Measurements from ENCODE around the gene RFC4. TPM values are rescaled to one million over a fixed set of nuclear protein-coding genes. Genes with fewer than 3 reads are reported as not detected.
"Not testable (repeated sequence)": the region's sequence is repeated elsewhere in the genome, so short reads cannot be mapped to it uniquely, and the experiment has no call there.

The RFC4 gene
- total RNA-seq, 2 experiments from 2014 or later, result 128 to 130 TPM

DNA sequence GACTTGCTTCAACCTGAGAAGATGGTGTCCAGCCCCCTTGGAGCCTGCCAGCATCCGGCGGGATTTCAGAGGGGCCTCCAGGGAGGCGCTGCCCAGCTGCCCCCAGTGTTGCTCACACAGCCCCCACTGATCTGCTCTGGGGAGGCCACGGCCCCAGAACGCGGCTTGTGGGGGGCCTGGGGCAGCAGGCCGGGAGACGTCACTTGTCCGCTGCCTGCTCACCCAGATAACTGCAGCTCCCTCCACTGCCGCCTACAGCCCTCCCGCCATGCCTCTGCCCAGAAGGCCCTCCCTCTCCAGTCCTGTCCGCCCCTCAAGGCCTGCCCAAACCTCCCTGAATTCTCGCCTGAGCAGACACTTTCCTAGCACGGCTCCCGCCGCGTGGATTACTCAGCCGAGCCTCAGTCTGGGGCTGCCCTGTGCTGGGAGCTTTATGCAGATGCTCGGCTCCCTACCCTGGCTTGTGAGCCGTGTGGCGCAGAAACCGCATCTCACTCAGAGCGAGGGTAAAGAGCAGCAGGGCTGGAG is 19.1 kb upstream of the RFC4 start:
- ChIA-PET POLR2A (interaction anchor here (0.5 to 1.0 kb wide), 2 partner anchors 42 to 57 kb away, joined by 3 to 4 read pairs; partner anchors contain the start of gene EIF4A2), CTCF (interaction anchor here (0.6 to 2.7 kb wide), 9 partner anchors 20 to 340 kb away, joined by 3 to 10 read pairs (median 3); no protein-coding TSS in a partner anchor)
- Mint-ChIP-seq H3K27me3 (peaks cover 23% of the 10 kb centered on the region), H3K9me3 (ENCODE audit: low read depth) (no peaks in the 10 kb centered on the region), H3K4me1 (peaks cover 23% of the 10 kb centered on the region), H3K36me3 (ENCODE audit: low read depth) (peaks cover 2% of the 10 kb centered on the region), H3K27ac (peak overlapping the region; percentile 63), H3K4me3 (peak overlapping the region; percentile 82)
- intact Hi-C loops (cut with DNase I, micrococcal nuclease), result loop anchor here in 1 of 2 experiments (10.0 kb wide), 1 partner anchor 571 kb away; no protein-coding TSS in a partner anchor
- ATAC-seq (peak; percentile 77), DNase-seq (peak; percentile 81)

DNA sequence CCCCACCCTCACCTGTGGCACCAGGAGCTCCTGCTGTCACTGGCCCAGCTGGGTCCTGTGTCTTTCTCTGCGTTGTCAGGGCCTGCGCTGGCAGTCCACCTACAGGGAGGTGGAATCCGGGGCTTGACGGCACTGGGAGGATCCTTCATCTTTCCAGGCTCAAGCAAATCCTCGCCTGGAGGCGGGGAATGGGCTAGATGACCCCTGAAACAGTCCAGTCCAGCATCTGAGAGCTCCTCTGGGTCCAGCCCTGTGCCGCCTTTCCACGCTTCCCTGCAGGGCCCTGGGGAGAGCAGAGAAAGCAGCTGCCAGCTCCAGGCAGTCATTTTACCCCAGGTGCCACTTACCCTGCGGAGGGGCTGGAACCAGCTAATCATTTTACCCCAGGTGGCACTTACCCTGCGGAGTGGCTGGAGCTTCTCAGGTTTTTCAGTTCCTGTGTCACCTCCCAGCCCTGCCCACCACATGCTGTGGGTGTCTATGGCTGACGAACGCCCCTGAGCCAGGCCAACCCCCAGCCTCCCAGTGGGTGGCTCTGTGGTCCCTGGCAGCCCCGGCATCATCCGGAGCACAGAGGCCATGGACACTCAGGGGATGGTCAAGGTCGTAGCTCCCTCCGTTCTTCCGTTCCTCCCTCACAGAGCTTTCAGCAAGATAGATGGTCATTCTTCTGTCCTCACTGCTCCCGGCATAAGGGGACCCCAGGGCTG is 18.3 kb upstream of the RFC4 start:
- ChIA-PET POLR2A (no interaction called here), CTCF (interaction anchor here (0.6 to 2.7 kb wide), 6 partner anchors 19 to 210 kb away, joined by 3 to 10 read pairs (median 3); no protein-coding TSS in a partner anchor)
- peak; percentile 12 for DNase-seq
- H3K27ac Mint-ChIP-seq, result no peak overlapping the region
- no peak for ATAC-seq
- H3K27me3 Mint-ChIP-seq, result peaks cover 16% of the 10 kb centered on the region
- peak overlapping the region; percentile 82 for H3K4me3 Mint-ChIP-seq
- intact Hi-C loops (cut with DNase I, micrococcal nuclease), result loop anchor here (5.0 to 10.0 kb wide), 3 partner anchors 37 to 842 kb away; no protein-coding TSS in a partner anchor
- H3K36me3 Mint-ChIP-seq (ENCODE audit: low read depth), result peaks cover 2% of the 10 kb centered on the region
- H3K4me1 Mint-ChIP-seq, result peaks cover 23% of the 10 kb centered on the region
- H3K9me3 Mint-ChIP-seq (ENCODE audit: low read depth), result no peaks in the 10 kb centered on the region

DNA sequence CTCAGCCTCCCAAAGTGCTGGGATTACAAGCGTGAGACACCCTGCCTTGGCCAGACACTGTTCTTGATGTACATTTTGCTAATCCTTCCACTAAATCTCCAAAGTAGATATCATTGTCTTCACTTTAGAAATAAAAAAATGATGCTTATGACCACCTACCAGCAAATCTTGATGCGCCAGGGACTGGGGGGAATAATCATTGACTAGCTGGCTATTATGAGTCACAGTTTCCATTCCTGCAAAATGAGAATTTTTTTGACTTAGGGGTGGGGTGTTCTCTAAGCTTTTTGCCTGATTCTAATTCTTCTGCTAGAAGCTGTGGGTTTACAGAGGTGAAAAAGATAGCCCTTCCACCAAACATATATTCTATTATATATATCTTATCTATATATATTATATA is 17.1 kb upstream of the RFC4 start:
- Mint-ChIP-seq H3K4me3 (no peak overlapping the region), H3K4me1 (peaks cover 22% of the 10 kb centered on the region), H3K36me3 (ENCODE audit: low read depth) (peaks cover 2% of the 10 kb centered on the region), H3K27ac (no peak overlapping the region), H3K27me3 (peaks cover 8% of the 10 kb centered on the region), H3K9me3 (ENCODE audit: low read depth) (no peaks in the 10 kb centered on the region)
- ATAC-seq (no peak), DNase-seq (no peak)
- intact Hi-C loops (cut with DNase I, micrococcal nuclease), result loop anchor here (5.0 to 10.0 kb wide), 3 partner anchors 36 to 841 kb away; no protein-coding TSS in a partner anchor
- ChIA-PET POLR2A (interaction anchor here (0.7 kb wide), 2 partner anchors 17 to 316 kb away, joined by 3 read pairs; partner anchors contain the start of gene RFC4), CTCF (interaction anchor here (0.6 to 4.2 kb wide), 7 partner anchors 20 to 342 kb away, joined by 3 to 24 read pairs (median 4); no protein-coding TSS in a partner anchor)

DNA sequence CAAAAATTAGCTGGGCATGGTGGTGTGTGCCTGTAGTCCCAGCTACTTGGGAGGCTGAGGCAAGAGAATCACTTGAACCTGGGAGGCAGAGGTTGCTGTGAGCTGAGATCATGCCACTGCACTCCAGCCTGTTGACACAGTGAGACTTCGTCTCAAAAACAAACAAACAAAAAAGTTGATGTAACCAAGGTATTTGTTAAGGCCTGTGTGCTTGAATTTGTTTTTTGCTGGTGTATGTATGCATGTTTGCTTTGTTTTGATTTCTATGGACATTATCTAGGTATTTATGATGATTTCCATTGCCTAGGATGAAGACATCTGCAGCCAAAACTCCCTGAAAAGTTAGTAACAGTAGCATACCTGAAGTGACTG is 16.1 kb upstream of the RFC4 start:
- intact Hi-C loops (cut with DNase I, micrococcal nuclease), result loop anchor here (5.0 to 10.0 kb wide), 3 partner anchors 35 to 840 kb away; no protein-coding TSS in a partner anchor
- H3K9me3 Mint-ChIP-seq (ENCODE audit: low read depth); DNase-seq; H3K36me3 Mint-ChIP-seq (ENCODE audit: low read depth); H3K27me3 Mint-ChIP-seq; H3K27ac Mint-ChIP-seq; ATAC-seq; H3K4me3 Mint-ChIP-seq; POLR2A ChIA-PET: not testable (repeated sequence)
- peaks cover 20% of the 10 kb centered on the region for H3K4me1 Mint-ChIP-seq
- CTCF ChIA-PET, result interaction anchor here (0.8 to 4.2 kb wide), 13 partner anchors 8 to 1162 kb away, joined by 3 to 30 read pairs (median 5); no protein-coding TSS in a partner anchor

GRCh38 chr3:186821429-186822387 is 15.4 kb upstream of the RFC4 start:
- Mint-ChIP-seq H3K4me3 (no peak overlapping the region), H3K9me3 (ENCODE audit: low read depth) (no peaks in the 10 kb centered on the region), H3K27me3 (peaks cover 5% of the 10 kb centered on the region), H3K4me1 (peaks cover 20% of the 10 kb centered on the region), H3K27ac (no peak overlapping the region), H3K36me3 (ENCODE audit: low read depth) (peaks cover 2% of the 10 kb centered on the region)
- CTCF ChIA-PET, result interaction anchor here (0.6 to 4.2 kb wide), 26 partner anchors 9 to 1162 kb away, joined by 3 to 30 read pairs (median 4); partner anchors contain the start of gene EIF4A2
- intact Hi-C loops (cut with DNase I, micrococcal nuclease), result loop anchor here (1.0 to 10.0 kb wide), 6 partner anchors 34 to 845 kb away; no protein-coding TSS in a partner anchor
- ATAC-seq (no peak), DNase-seq (no peak)
- POLR2A ChIA-PET, result interaction anchor here (0.7 to 1.0 kb wide), 2 partner anchors 31 to 207 kb away, joined by 3 read pairs; no protein-coding TSS in a partner anchor

- POLR2A ChIA-PET, result no interaction called here
- no peaks in the 10 kb centered on the region for H3K27me3 Mint-ChIP-seq
- no peaks in the 10 kb centered on the region for H3K9me3 Mint-ChIP-seq (ENCODE audit: low read depth)
- intact Hi-C loops (cut with DNase I, micrococcal nuclease), result no loop called here
- no peaks in the 10 kb centered on the region for H3K36me3 Mint-ChIP-seq (ENCODE audit: low read depth)
- ATAC-seq (no peak), DNase-seq (no peak)
- H3K4me3 Mint-ChIP-seq, result no peak overlapping the region
- H3K27ac Mint-ChIP-seq, result no peak overlapping the region
- CTCF ChIA-PET, result interaction anchor here (0.6 to 1.5 kb wide), 5 partner anchors 30 to 346 kb away, joined by 3 to 4 read pairs (median 3); no protein-coding TSS in a partner anchor
- H3K4me1 Mint-ChIP-seq, result peaks cover 1% of the 10 kb centered on the region
These were observed 12.7 kb upstream of the RFC4 start for GRCh38 chr3:186818956-186819355.

DNA sequence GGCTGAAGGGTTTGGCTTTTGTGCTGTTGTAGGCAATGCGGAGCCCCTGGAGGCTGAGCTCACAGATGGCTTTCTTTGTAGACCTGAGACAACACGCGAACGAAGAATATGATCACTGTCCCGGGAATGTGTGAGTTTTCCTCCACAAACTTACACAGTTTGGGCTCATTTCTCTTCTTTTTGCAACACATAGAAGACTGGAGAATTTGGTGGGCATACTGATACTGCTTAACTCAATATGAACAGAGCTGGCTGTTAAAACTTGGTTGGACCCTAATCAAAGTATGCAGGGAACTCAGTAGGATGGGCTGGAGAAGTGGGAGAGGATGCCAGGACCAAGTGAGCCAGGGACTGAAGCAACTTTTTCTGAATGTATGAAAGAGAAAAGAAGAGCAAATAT is 12.2 kb upstream of the RFC4 start:
- Mint-ChIP-seq H3K27ac (no peak overlapping the region), H3K36me3 (ENCODE audit: low read depth) (no peaks in the 10 kb centered on the region), H3K4me1 (no peaks in the 10 kb centered on the region), H3K27me3 (no peaks in the 10 kb centered on the region), H3K9me3 (ENCODE audit: low read depth) (no peaks in the 10 kb centered on the region), H3K4me3 (no peak overlapping the region)
- no peak for ATAC-seq
- intact Hi-C loops (cut with DNase I, micrococcal nuclease), result no loop called here
- DNase-seq, result no peak
- POLR2A ChIA-PET, result no interaction called here
- CTCF ChIA-PET, result interaction anchor here (0.8 to 1.5 kb wide), 3 partner anchors 30 to 347 kb away, joined by 3 to 4 read pairs (median 3); no protein-coding TSS in a partner anchor

DNA sequence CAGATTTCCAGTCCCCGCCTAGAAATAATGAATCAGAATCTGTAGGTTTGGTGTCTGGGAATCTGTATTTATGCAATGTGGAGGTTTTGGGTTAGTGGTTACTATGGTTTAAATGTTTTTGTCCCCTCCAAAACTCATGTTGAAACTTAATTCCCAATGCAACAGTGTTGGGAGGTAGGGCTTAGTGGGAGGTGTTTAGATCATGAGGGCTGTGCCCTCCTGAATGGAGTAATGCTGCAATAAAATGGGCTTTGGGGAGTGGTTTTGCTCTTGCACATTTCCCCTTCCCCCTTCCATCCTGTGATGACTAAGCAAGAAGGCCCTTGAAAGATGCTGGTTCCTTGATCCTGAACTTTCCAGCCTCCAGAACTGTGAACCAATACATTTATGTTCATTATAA is 9.2 kb upstream of the RFC4 start:
- ATAC-seq, result no peak
- Mint-ChIP-seq H3K9me3 (ENCODE audit: low read depth) (no peaks in the 10 kb centered on the region), H3K4me3 (no peak overlapping the region), H3K27me3 (no peaks in the 10 kb centered on the region), H3K4me1 (no peaks in the 10 kb centered on the region), H3K36me3 (ENCODE audit: low read depth) (no peaks in the 10 kb centered on the region), H3K27ac (no peak overlapping the region)
- intact Hi-C loops (cut with DNase I, micrococcal nuclease), result no loop called here
- POLR2A ChIA-PET, result no interaction called here
- no peak for DNase-seq
- CTCF ChIA-PET, result no interaction called here

- Mint-ChIP-seq H3K36me3 (ENCODE audit: low read depth) (no peaks in the 10 kb centered on the region), H3K27me3 (no peaks in the 10 kb centered on the region), H3K27ac (no peak overlapping the region), H3K4me3 (no peak overlapping the region), H3K4me1 (no peaks in the 10 kb centered on the region), H3K9me3 (ENCODE audit: low read depth) (no peaks in the 10 kb centered on the region)
- ChIA-PET CTCF (no interaction called here), POLR2A (no interaction called here)
- no peak for DNase-seq
- ATAC-seq, result no peak
- intact Hi-C loops (cut with DNase I, micrococcal nuclease), result no loop called here
These were observed 7.8 kb upstream of the RFC4 start for GRCh38 chr3:186814100-186814499.

- CTCF ChIA-PET, result interaction anchor here (1.5 kb wide), 1 partner anchor 10 kb away, joined by 10 read pairs; no protein-coding TSS in a partner anchor
- intact Hi-C loops (cut with DNase I, micrococcal nuclease); H3K27ac Mint-ChIP-seq; DNase-seq; H3K9me3 Mint-ChIP-seq (ENCODE audit: low read depth); ATAC-seq; H3K4me3 Mint-ChIP-seq; H3K27me3 Mint-ChIP-seq; H3K36me3 Mint-ChIP-seq (ENCODE audit: low read depth); POLR2A ChIA-PET: not testable (repeated sequence)
- H3K4me1 Mint-ChIP-seq, result peaks cover 10% of the 10 kb centered on the region
These were observed 5.0 kb upstream of the RFC4 start for GRCh38 chr3:186811313-186811712.

Data from activated CD4-positive, alpha-beta T cell treated with anti-CD3 and anti-CD28 coated beads for 36 hours (primary cell).